OCI-LY3 (cell line): Measurements from ENCODE around the gene NKAIN2.
A peak's percentile ranks its signal among the peaks of the same experiment; 100 is the strongest.
"Not testable (repeated sequence)": the region's sequence is repeated elsewhere in the genome, so short reads cannot be mapped to it uniquely, and the experiment has no call there.

Source experiments
- H2AFZ ChIP-seq: fragments of 200-600, 300-600 bp; shearing (Covaris generic); 2 replicates; pipeline ENCODE4 v1.6.0; 2014; ENCODE audit warnings: antibody characterized with exemption, low read depth, low read length
- H3K27ac ChIP-seq: fragments of 200-600, 300-600 bp; sonication (generic); 2 replicates; pipeline ENCODE4 v1.5.1; 2014; ENCODE audit warnings: mild to moderate bottlenecking, low read length, moderate library complexity, mixed read lengths
- H3K27me3 ChIP-seq: fragments of 200-600, 300-600 bp; sonication (generic); 2 replicates; pipeline ENCODE4 v1.6.1; 2014; ENCODE audit warnings: low read depth, low read length, mixed read lengths
- H3K36me3 ChIP-seq: fragments of 200-600, 300-600 bp; sonication (generic); replicated peaks from 2 replicates; pipeline ENCODE3; 2014; ENCODE audit warnings: low read depth, low read length, mixed read lengths
- H3K4me1 ChIP-seq: fragments of 300-600, 200-600 bp; sonication (generic); 2 replicates; pipeline ENCODE4 v1.6.1; 2014; ENCODE audit warnings: low read length, mixed read lengths
- H3K4me2 ChIP-seq: fragments of 200-600, 300-600 bp; sonication (generic); 2 replicates; pipeline ENCODE4 v1.6.1; 2014; ENCODE audit warnings: low read length, mixed read lengths
- H3K4me3 ChIP-seq: fragments of 300-600, 200-600 bp; sonication (generic); 2 replicates; pipeline ENCODE4 v1.5.1; 2014; ENCODE audit warnings: antibody characterized with exemption, mild to moderate bottlenecking, low read length, moderate library complexity
- H3K79me2 ChIP-seq: fragments of 300-600, 200-600 bp; shearing (Covaris generic); 2 replicates; pipeline ENCODE4 v1.6.1; 2014; ENCODE audit warnings: mild to moderate bottlenecking, low read length, mixed read lengths
- H3K9ac ChIP-seq: fragments of 300-600, 200-600 bp; shearing (Covaris generic); 2 replicates; pipeline ENCODE4 v1.6.0; 2014; ENCODE audit warnings: mild to moderate bottlenecking, low read length, moderate library complexity
- H3K9me3 ChIP-seq: fragments of 200-600, 300-600 bp; shearing (Covaris generic); 2 replicates; pipeline ENCODE4 v1.6.1; 2014; ENCODE audit warnings: low read length, mixed read lengths; ENCODE audit not compliant: insufficient read depth
- H4K20me1 ChIP-seq: fragments of 200-600, 300-600 bp; sonication (generic); 2 replicates; pipeline ENCODE4 v1.6.1; 2016; ENCODE audit warnings: low read length, mixed read lengths; ENCODE audit not compliant: insufficient read depth
- CTCF ChIP-seq: fragments of 200-600, 300-600 bp; sonication (generic); IDR thresholded peaks from 2 replicates; pipeline ENCODE4 v1.5.1; 2014; ENCODE audit warnings: antibody characterized with exemption, low read length, low read depth
- EZH2phosphoT487 ChIP-seq: fragments of 200-600 bp; shearing (Covaris generic); IDR thresholded peaks from 2 replicates; pipeline ENCODE4 v1.6.1; 2018; ENCODE audit warnings: antibody characterized with exemption, mixed run types, low read depth

The NKAIN2 gene

GRCh38 chr6:123913863-123914262 is 110.2 kb downstream of the NKAIN2 start:
- Histone ChIP-seq H3K27me3 (no peaks in the 10 kb centered on the region), H3K27ac (no peak overlapping the region), H3K79me2 (no peaks in the 10 kb centered on the region), H3K4me2 (no peak overlapping the region), H4K20me1 (no peaks in the 10 kb centered on the region), H3K4me1 (peaks cover 2% of the 10 kb centered on the region; the same call in 1 of the 2 replicates), H3K9ac (no peak overlapping the region), H3K36me3 (no peaks in the 10 kb centered on the region), H3K4me3 (no peak overlapping the region), H2AFZ (no peak overlapping the region), H3K9me3 (no peaks in the 10 kb centered on the region)
- TF ChIP-seq CTCF (no peak), EZH2phosphoT487 (no peak)

GRCh38 chr6:123923379-123923778 is 119.7 kb downstream of the NKAIN2 start:
- not testable (repeated sequence) for H3K27me3 ChIP-seq, H4K20me1 ChIP-seq, H3K27ac ChIP-seq, H3K36me3 ChIP-seq, H3K79me2 ChIP-seq, H3K4me2 ChIP-seq, H3K9ac ChIP-seq, H2AFZ ChIP-seq, H3K4me3 ChIP-seq, H3K9me3 ChIP-seq
- peaks cover 32% of the 10 kb centered on the region for H3K4me1 ChIP-seq

- Histone ChIP-seq H3K9me3 (no peaks in the 10 kb centered on the region), H3K36me3 (peaks cover 3% of the 10 kb centered on the region), H3K4me1 (peaks cover 39% of the 10 kb centered on the region), H4K20me1 (no peaks in the 10 kb centered on the region), H3K27ac (peak overlapping the region; percentile 98), H3K9ac (peak overlapping the region; percentile 66), H3K4me2 (peak overlapping the region; percentile 69), H2AFZ (no peak overlapping the region), H3K27me3 (no peaks in the 10 kb centered on the region), H3K4me3 (peak overlapping the region; percentile 46), H3K79me2 (no peaks in the 10 kb centered on the region)
- no peak for TF ChIP-seq EZH2phosphoT487
- TF ChIP-seq CTCF = no peak
Measured at GRCh38 chr6:123925350-123925749, 121.7 kb downstream of the NKAIN2 start.

GRCh38 chr6:123925842-123926399 is 122.3 kb downstream of the NKAIN2 start:
- H3K4me2 ChIP-seq = peak overlapping the region; percentile 69
- no peak for TF ChIP-seq CTCF
- TF ChIP-seq EZH2phosphoT487 = no peak
- peaks cover 3% of the 10 kb centered on the region for H3K36me3 ChIP-seq
- peak overlapping the region; percentile 98 for H3K27ac ChIP-seq
- H3K4me3 ChIP-seq = peak overlapping the region; percentile 46
- H3K9me3 ChIP-seq = no peaks in the 10 kb centered on the region
- H3K27me3 ChIP-seq = no peaks in the 10 kb centered on the region
- H3K79me2 ChIP-seq = no peaks in the 10 kb centered on the region
- peaks cover 39% of the 10 kb centered on the region for H3K4me1 ChIP-seq
- H3K9ac ChIP-seq = peak overlapping the region; percentile 66
- no peaks in the 10 kb centered on the region for H4K20me1 ChIP-seq
- no peak overlapping the region for H2AFZ ChIP-seq
